Loucy (cell line): ENCODE measurements around the gene ACOT11.

Experiments used
- H2AFZ ChIP-seq: fragments of 200-600 bp; sonication (generic); 2 replicates; pipeline ENCODE4 v1.6.0; 2016; ENCODE audit warnings: antibody characterized with exemption, mild to moderate bottlenecking, low read length, moderate library complexity
- H3F3A ChIP-seq: fragments of 200-600 bp; 2 replicates; pipeline ENCODE4 v1.6.0; 2016; ENCODE audit warnings: antibody characterized with exemption, low read depth, mild to moderate bottlenecking
- H3K27me3 ChIP-seq: fragments of 200-600 bp; sonication (generic); 2 replicates; pipeline ENCODE4 v1.6.1; 2014; ENCODE audit warnings: low read length, mild to moderate bottlenecking; ENCODE audit not compliant: insufficient read depth, poor library complexity, severe bottlenecking
- H3K36me3 ChIP-seq: fragments of 200-600 bp; sonication (generic); 2 replicates; pipeline ENCODE4 v1.6.1; 2016; ENCODE audit warnings: low read length; ENCODE audit not compliant: insufficient read depth
- H3K4me1 ChIP-seq: fragments of 200-600 bp; sonication (generic); 2 replicates; pipeline ENCODE4 v1.5.1; 2014; ENCODE audit warnings: low read length, mild to moderate bottlenecking; ENCODE audit not compliant: insufficient read depth, poor library complexity, severe bottlenecking
- H3K4me2 ChIP-seq: fragments of 200-600 bp; sonication (generic); 2 replicates; pipeline ENCODE4 v1.6.0; 2014; ENCODE audit warnings: antibody characterized with exemption, low read length, low read depth, mild to moderate bottlenecking; ENCODE audit not compliant: poor library complexity, severe bottlenecking
- H3K4me3 ChIP-seq: fragments of 200-600 bp; sonication (generic); 2 replicates; pipeline ENCODE4 v1.5.1; 2014; ENCODE audit warnings: low read length, mild to moderate bottlenecking, mixed read lengths; ENCODE audit not compliant: poor library complexity, severe bottlenecking
- H3K79me2 ChIP-seq: fragments of 200-600 bp; sonication (generic); 2 replicates; pipeline ENCODE4 v1.6.1; 2014; ENCODE audit warnings: low read length; ENCODE audit not compliant: insufficient read depth
- H3K9ac ChIP-seq: fragments of 200-600 bp; sonication (generic); 2 replicates; pipeline ENCODE4 v1.6.0; 2014; ENCODE audit warnings: mild to moderate bottlenecking, low read depth, low read length, moderate library complexity; ENCODE audit not compliant: poor library complexity, severe bottlenecking
- H3K9me2 ChIP-seq: fragments of 200-600 bp; sonication (generic); replicated peaks from 2 replicates; pipeline ENCODE4 v1.6.1; 2016; ENCODE audit warnings: low read depth, low read length, mixed read lengths
- H3K9me3 ChIP-seq: fragments of 200-600 bp; sonication (generic); 2 replicates; pipeline ENCODE4 v1.6.1; 2014; ENCODE audit warnings: mild to moderate bottlenecking, antibody characterized with exemption, low read length, low read depth; ENCODE audit not compliant: insufficient read depth
- H4K20me1 ChIP-seq: fragments of 200-600 bp; sonication (generic); 2 replicates; pipeline ENCODE4 v1.6.0; 2014; ENCODE audit warnings: antibody characterized with exemption, low read length, mild to moderate bottlenecking; ENCODE audit not compliant: insufficient read depth, poor library complexity, severe bottlenecking
- CTCF ChIP-seq: fragments of 200-600 bp; sonication (generic); conservative IDR thresholded peaks from 2 replicates; pipeline ENCODE4 v1.5.1; 2014; ENCODE audit warnings: mild to moderate bottlenecking, antibody characterized with exemption, low read length
- EZH2phosphoT487 ChIP-seq: fragments of 200-600 bp; IDR thresholded peaks from 2 replicates; pipeline ENCODE4 v1.6.1; 2018; ENCODE audit warnings: antibody characterized with exemption, mild to moderate bottlenecking, moderate library complexity, borderline replicate concordance

ACOT11 gene

GRCh38 chr1:54583307-54583686, 35.3 kb downstream of the ACOT11 start:
- Histone ChIP-seq H3K4me2 (no peak overlapping the region), H3K9ac (no peak overlapping the region), H3K79me2 (no peaks in the 10 kb centered on the region), H3F3A (no peaks in the 10 kb centered on the region), H3K4me1 (peaks cover 8% of the 10 kb centered on the region), H3K4me3 (no peak overlapping the region), H3K9me3 (no peaks in the 10 kb centered on the region), H2AFZ (no peak overlapping the region), H3K9me2 (no peaks in the 10 kb centered on the region), H4K20me1 (no peaks in the 10 kb centered on the region), H3K27me3 (no peaks in the 10 kb centered on the region), H3K36me3 (no peaks in the 10 kb centered on the region)
- TF ChIP-seq EZH2phosphoT487: no peak
- no peak for TF ChIP-seq CTCF

- Histone ChIP-seq H3K4me3 (no peak overlapping the region), H3K4me1 (peaks cover 14% of the 10 kb centered on the region), H3K79me2 (no peaks in the 10 kb centered on the region), H3K4me2 (no peak overlapping the region), H3F3A (no peaks in the 10 kb centered on the region), H2AFZ (no peak overlapping the region), H3K9me2 (no peaks in the 10 kb centered on the region), H3K27me3 (no peaks in the 10 kb centered on the region), H3K36me3 (no peaks in the 10 kb centered on the region), H4K20me1 (no peaks in the 10 kb centered on the region), H3K9ac (no peak overlapping the region), H3K9me3 (no peaks in the 10 kb centered on the region)
- TF ChIP-seq EZH2phosphoT487: no peak
Measured at GRCh38 chr1:54583871-54584270, 35.8 kb downstream of the ACOT11 start.

- Histone ChIP-seq H3K79me2 (no peaks in the 10 kb centered on the region), H4K20me1 (no peaks in the 10 kb centered on the region), H3K9me3 (no peaks in the 10 kb centered on the region), H3K9me2 (no peaks in the 10 kb centered on the region), H3K4me1 (peaks cover 14% of the 10 kb centered on the region), H3K36me3 (no peaks in the 10 kb centered on the region), H3F3A (no peaks in the 10 kb centered on the region), H3K4me3 (no peak overlapping the region), H3K4me2 (no peak overlapping the region), H3K9ac (no peak overlapping the region), H2AFZ (no peak overlapping the region), H3K27me3 (no peaks in the 10 kb centered on the region)
- TF ChIP-seq EZH2phosphoT487 (no peak), CTCF (no peak)
Measured at GRCh38 chr1:54584575-54584974, 36.5 kb downstream of the ACOT11 start.

- Histone ChIP-seq H3K9me2 (no peaks in the 10 kb centered on the region), H3K79me2 (no peaks in the 10 kb centered on the region), H2AFZ (no peak overlapping the region), H3K4me3 (no peak overlapping the region), H3K36me3 (no peaks in the 10 kb centered on the region), H3K9me3 (no peaks in the 10 kb centered on the region), H3F3A (no peaks in the 10 kb centered on the region), H3K4me2 (no peak overlapping the region), H3K9ac (no peak overlapping the region), H4K20me1 (no peaks in the 10 kb centered on the region), H3K27me3 (no peaks in the 10 kb centered on the region), H3K4me1 (peaks cover 15% of the 10 kb centered on the region)
- no peak for TF ChIP-seq EZH2phosphoT487
Measured at GRCh38 chr1:54585181-54586066, 37.4 kb downstream of the ACOT11 start.
